NCI-H526 treated with DMSO at 0.1 percent for 48 hours (cell line): ENCODE measurements around the gene KATNB1.
"Not testable (repeated sequence)": the region's sequence is repeated elsewhere in the genome, so short reads cannot be mapped to it uniquely, and the experiment has no call there.

ENCODE experiments used
- DNase-seq: peaks from one replicate; lab custom pipeline; 2025; lab: John Stamatoyannopoulos, UW

KATNB1 gene

GRCh38 chr16:57700781-57701551 is 34.6 kb upstream of the KATNB1 start:
- DNase-seq, result no peak

- DNase-seq, result no peak
Measured at GRCh38 chr16:57701759-57702371, 33.7 kb upstream of the KATNB1 start.

GRCh38 chr16:57703416-57704010 is 32.1 kb upstream of the KATNB1 start:
- no peak for DNase-seq

GRCh38 chr16:57704011-57704904 is 31.3 kb upstream of the KATNB1 start:
- no peak for DNase-seq

GRCh38 chr16:57704905-57705852 is 30.4 kb upstream of the KATNB1 start:
- DNase-seq, result no peak

- no peak for DNase-seq
Measured at GRCh38 chr16:57706717-57707116, 28.9 kb upstream of the KATNB1 start.

- no peak for DNase-seq
Measured at GRCh38 chr16:57707331-57707730, 28.2 kb upstream of the KATNB1 start.

- peak; percentile 5 for DNase-seq
Measured at GRCh38 chr16:57708168-57708567, 27.4 kb upstream of the KATNB1 start.

- no peak for DNase-seq
Measured at GRCh38 chr16:57709663-57710062, 25.9 kb upstream of the KATNB1 start.

GRCh38 chr16:57711346-57711745 is 24.2 kb upstream of the KATNB1 start:
- no peak for DNase-seq

- no peak for DNase-seq
Measured at GRCh38 chr16:57711993-57712392, 23.6 kb upstream of the KATNB1 start.

GRCh38 chr16:57712569-57712968 is 23.0 kb upstream of the KATNB1 start:
- DNase-seq, result not testable (repeated sequence)

GRCh38 chr16:57713596-57713995 is 22.0 kb upstream of the KATNB1 start:
- DNase-seq, result no peak

GRCh38 chr16:57714047-57714446 is 21.5 kb upstream of the KATNB1 start:
- no peak for DNase-seq

GRCh38 chr16:57720142-57720575 is 15.4 kb upstream of the KATNB1 start:
- DNase-seq, result no peak

GRCh38 chr16:57721356-57722209 is 14.0 kb upstream of the KATNB1 start:
- no peak for DNase-seq

GRCh38 chr16:57722210-57722499 is 13.4 kb upstream of the KATNB1 start:
- no peak for DNase-seq

- no peak for DNase-seq
Measured at GRCh38 chr16:57722651-57723050, 12.9 kb upstream of the KATNB1 start.

GRCh38 chr16:57723170-57723569 is 12.4 kb upstream of the KATNB1 start:
- no peak for DNase-seq

- no peak for DNase-seq
Measured at GRCh38 chr16:57724531-57724930, 11.0 kb upstream of the KATNB1 start.
